ENCODE results near the gene SPATA21.

DNA sequence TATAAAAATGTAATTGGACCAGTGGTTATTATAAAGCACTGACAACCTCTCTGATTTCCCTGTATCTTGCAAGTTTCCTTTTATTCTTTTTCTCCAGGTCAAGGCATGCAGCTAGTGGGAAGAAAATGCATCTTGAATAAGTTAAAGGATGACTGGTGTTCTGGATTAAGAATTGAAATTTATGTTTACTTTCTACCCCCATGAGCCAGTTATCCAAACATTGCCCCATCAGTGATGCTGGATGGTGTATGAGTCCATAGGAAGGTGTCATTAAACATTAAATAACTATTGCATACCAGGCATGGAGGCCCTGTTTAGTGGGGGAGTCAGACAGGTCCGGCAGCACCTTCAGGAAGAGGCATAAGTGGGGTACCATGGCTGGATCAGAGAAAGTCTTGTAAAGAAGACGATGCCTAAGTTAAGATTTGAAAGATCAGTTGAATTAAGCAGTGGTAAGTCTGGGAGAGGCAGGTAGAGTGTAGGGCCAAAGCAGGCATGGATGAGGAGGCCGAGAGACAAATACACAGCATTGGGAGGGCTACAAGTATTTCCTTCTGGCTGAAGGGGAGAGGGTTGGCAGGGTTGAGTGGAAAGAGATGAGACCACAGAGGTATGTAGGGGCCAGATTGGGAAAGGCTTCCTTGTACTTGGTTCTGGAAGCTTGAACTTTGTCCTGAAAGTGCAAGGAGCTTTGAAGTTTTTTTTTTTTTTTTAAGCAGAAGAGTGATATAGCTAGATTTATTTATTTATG is 64.5 kb downstream of the SPATA21 start:
- TF ChIP-seq, protein P1, sequence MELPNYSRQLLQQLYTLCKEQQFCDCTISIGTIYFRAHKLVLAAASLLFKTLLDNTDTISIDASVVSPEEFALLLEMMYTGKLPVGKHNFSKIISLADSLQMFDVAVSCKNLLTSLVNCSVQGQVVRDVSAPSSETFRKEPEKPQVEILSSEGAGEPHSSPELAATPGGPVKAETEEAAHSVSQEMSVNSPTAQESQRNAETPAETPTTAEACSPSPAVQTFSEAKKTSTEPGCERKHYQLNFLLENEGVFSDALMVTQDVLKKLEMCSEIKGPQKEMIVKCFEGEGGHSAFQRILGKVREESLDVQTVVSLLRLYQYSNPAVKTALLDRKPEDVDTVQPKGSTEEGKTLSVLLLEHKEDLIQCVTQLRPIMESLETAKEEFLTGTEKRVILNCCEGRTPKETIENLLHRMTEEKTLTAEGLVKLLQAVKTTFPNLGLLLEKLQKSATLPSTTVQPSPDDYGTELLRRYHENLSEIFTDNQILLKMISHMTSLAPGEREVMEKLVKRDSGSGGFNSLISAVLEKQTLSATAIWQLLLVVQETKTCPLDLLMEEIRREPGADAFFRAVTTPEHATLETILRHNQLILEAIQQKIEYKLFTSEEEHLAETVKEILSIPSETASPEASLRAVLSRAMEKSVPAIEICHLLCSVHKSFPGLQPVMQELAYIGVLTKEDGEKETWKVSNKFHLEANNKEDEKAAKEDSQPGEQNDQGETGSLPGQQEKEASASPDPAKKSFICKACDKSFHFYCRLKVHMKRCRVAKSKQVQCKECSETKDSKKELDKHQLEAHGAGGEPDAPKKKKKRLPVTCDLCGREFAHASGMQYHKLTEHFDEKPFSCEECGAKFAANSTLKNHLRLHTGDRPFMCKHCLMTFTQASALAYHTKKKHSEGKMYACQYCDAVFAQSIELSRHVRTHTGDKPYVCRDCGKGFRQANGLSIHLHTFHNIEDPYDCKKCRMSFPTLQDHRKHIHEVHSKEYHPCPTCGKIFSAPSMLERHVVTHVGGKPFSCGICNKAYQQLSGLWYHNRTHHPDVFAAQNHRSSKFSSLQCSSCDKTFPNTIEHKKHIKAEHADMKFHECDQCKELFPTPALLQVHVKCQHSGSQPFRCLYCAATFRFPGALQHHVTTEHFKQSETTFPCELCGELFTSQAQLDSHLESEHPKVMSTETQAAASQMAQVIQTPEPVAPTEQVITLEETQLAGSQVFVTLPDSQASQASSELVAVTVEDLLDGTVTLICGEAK (IDR thresholded peaks at IDR 0.05; ENCODE audit: borderline replicate concordance), result no peak
- TF ChIP-seq EZH2 (IDR thresholded peaks at IDR 0.05; ENCODE audit: borderline replicate concordance, control insufficient read depth, low read depth, low read length), result no peak

Data from GM12878 (cell line).